Mesodermal cell (in vitro differentiated cells): ENCODE measurements around the gene TNS3.

ENCODE experiments used
- H3K27ac ChIP-seq: 2 replicates; pipeline ENCODE4 v1.7.0; 2013; ENCODE audit warnings: mild to moderate bottlenecking, low read depth, low read length, moderate library complexity; ENCODE audit not compliant: severe bottlenecking
- H3K36me3 ChIP-seq: 2 replicates; pipeline ENCODE4 v1.7.1; 2013; ENCODE audit warnings: mild to moderate bottlenecking, low read length, moderate library complexity; ENCODE audit not compliant: control insufficient read depth, insufficient read depth
- H3K4me1 ChIP-seq: one replicate; pipeline ENCODE4 v1.7.1; 2013; ENCODE audit warnings: mild to moderate bottlenecking, low read length; ENCODE audit not compliant: insufficient read depth, control insufficient read depth, poor library complexity, severe bottlenecking
- H3K4me3 ChIP-seq: 2 replicates; pipeline ENCODE4 v1.7.0; 2013; ENCODE audit warnings: low read length, control low read depth, mild to moderate bottlenecking; ENCODE audit not compliant: insufficient read depth, poor library complexity, severe bottlenecking; ENCODE audit errors: extremely low read depth
- H3K9me3 ChIP-seq: 2 replicates; pipeline ENCODE4 v1.7.1; 2013; ENCODE audit warnings: mild to moderate bottlenecking, low read length, moderate library complexity; ENCODE audit not compliant: control insufficient read depth
- WGBS, 2 experiments: methylation state at CpG; one replicate each; pipeline ENCODE4 v1.1.5; 2013; ENCODE audit warnings: missing lambda C conversion rate in 2 of 2; ENCODE audit not compliant: insufficient coverage in 2 of 2; 5-methylcytosine and 5-hydroxymethylcytosine counted together

The TNS3 gene

DNA sequence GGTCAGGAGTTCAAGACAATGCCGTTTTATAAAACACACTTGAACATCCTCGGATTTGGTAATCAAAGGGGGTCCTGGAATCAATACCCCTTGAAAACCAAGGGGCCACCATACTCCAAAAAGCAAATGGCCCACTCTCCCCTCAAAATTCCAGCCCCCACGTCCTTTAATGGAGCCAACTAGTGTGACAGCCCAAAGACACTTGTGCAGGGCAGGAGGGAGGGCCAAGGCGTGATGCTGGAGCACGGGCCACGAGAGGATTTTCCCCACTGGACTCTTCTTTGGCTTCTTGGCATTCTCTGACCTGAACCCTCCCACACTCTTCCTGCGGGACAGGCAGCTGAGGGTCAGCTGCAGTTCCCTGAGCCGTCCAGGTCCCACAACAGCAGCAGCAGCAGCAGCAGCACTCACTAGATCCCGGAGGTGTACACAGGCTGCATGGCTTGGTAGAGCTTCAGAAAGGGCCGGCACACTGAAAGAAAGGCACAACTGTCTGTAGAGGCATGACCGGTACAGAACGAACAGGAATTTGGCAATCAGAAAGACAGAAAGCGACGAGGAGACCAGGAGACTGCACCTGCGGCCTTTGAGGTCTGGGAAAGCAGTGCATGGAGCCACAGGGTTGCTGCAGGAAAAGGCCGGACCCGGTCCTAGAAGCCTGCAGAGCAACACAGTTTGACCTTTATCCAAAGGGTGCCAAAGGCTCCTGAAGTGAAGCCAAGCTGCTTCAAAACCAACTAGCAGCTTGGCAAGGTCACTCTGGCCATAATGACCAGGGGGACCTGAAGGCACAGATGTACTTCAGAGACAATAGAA is 168.2 kb downstream of the TNS3 start:
- Histone ChIP-seq H3K9me3 (no peaks in the 10 kb centered on the region), H3K4me3 (no peak overlapping the region), H3K27ac (no peak overlapping the region), H3K4me1 (no peaks in the 10 kb centered on the region), H3K36me3 (peaks cover 30% of the 10 kb centered on the region)
- WGBS, 2 experiments: 92 to 95% methylated on average over 14 to 17 of the region's 17 CpGs

DNA sequence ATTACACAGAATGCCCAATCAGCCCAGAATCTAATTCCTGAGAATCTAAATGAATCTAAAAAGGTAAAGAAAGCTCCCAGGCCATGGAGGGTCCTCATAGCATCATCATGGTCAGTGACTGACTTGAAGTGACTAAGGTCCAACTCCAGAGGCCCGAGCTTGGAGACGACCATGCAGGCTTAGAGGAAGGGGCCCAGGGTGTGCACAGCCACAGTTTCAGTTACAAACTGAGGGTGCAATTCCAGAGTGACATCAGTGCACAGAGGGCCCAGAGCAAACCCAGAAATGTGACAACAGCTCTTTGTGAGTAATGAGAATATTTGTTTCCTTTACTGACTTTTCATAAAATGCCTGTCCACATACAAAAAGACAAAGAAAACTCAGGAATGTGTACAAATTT is 170.0 kb downstream of the TNS3 start:
- H3K4me3 ChIP-seq: no peak overlapping the region
- H3K9me3 ChIP-seq: no peaks in the 10 kb centered on the region
- peaks cover 34% of the 10 kb centered on the region for H3K36me3 ChIP-seq
- H3K4me1 ChIP-seq: no peaks in the 10 kb centered on the region
- 96 to 100% methylated on average over 2 of the region's 2 CpGs for WGBS, 2 experiments
- H3K27ac ChIP-seq: no peak overlapping the region

DNA sequence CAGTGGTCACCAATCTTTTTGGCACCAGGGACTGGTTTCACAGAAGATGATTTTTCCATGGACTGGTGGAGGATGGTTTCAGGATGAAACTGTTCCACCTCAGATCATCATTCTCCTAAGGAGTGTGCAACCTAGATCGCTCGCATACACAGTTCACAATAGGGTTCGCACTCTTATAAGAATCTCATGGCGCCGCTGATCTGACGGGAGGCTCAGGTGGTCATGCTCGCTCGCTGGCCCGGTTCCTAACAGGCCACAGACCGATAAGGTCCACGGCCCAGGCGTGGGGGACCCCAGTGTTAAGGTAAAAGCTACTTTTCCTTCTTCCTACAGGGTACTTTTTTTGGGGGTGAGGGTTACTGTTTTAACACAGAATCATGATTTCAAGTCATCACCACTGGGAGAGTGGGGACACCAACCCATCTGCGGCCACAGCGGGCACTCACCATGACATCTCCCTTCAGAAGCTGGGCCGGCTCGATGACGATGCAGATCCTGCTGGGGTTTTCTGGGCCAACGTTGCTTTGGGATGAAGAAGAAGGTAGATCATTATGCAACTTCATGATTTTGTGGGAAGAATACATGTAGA is 170.5 kb downstream of the TNS3 start:
- Histone ChIP-seq H3K27ac (no peak overlapping the region), H3K9me3 (no peaks in the 10 kb centered on the region), H3K4me1 (no peaks in the 10 kb centered on the region), H3K4me3 (no peak overlapping the region), H3K36me3 (peaks cover 37% of the 10 kb centered on the region)
- WGBS, 2 experiments: 99% methylated on average over 9 to 12 of the region's 18 CpGs

DNA sequence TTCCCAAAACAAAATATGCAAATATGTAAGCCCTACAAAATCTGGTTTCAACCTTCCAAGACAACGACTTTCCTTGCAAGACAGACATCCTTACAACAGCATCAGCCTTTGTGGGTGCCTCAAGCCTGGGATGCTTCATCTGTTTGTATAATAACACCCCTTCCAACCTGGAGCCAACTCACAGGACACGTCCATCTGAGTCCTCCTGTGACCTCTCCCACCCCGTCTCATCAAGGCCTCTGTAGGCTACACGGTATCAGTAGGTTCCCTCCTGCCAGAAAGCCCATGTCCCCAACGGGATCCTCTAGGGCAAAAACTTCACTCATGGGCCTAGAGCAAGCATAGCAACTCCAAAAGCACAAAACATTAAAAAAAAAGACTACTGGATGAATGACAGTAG is 173.2 kb downstream of the TNS3 start:
- Histone ChIP-seq H3K4me3 (no peak overlapping the region), H3K4me1 (no peaks in the 10 kb centered on the region), H3K27ac (no peak overlapping the region), H3K9me3 (no peaks in the 10 kb centered on the region), H3K36me3 (peaks cover 31% of the 10 kb centered on the region)
- WGBS, 2 experiments: 84 to 90% methylated on average over 4 to 5 of the region's 5 CpGs

DNA sequence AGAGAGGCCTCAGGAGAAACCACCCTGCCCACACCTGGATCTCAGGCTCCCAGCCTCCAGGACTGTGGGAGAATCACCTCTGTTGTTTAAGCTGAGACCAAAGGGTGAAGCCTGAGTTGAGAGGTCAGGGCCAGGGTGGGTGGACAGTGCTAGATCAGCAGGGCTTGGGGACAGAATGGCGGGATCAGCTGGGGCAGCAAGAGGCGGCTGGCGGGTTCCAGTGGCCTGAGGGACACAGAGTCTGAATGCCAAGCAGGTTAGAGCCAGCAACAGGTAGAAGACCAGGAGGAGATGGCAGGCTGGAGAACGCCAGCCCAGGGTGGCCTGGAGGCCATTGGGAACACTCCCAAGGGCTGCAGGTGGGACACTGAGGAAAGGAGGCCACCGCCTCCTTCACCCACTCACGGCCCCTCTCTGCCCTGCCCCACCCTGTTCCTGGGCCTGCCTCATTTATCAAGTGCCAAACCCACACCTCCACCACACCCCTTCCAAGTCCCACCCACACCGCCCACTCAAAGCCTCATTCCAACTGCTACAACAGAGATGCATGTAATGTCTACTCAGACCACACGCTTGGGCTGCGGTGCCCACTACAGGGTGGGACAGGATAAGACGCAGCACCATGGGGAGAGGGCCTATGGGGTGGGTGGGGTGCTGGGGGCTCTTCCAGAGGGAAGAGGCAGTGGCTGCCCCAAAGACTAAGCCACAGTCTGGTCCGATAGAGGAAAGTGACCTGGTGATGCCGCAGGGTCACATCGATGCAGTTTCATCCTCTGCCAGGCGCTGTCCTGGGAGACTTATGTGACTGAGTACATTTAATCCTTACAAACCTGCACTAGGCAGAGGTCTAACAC is 173.9 kb downstream of the TNS3 start:
- no peaks in the 10 kb centered on the region for H3K9me3 ChIP-seq

DNA sequence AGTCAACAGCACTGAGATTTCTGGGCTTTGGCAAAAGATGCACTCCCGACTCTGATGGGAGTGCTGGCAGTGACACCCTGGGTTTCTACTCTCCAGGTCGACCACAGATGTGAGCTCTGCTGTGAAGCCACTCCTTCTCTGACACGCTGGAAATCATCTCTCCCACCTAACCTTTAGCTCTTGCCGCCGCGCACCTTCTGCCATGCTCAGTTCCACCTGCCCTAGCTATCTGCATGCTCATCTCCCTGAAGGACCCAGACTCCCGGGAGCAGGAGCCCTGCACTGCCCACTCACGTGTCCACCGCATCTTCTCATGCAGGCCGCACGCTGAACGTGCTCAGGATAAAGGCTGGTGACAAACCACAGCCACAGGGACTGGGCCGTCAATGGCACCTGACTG is 174.8 kb downstream of the TNS3 start:
- Histone ChIP-seq H3K27ac (no peak overlapping the region), H3K9me3 (no peaks in the 10 kb centered on the region), H3K4me1 (no peaks in the 10 kb centered on the region), H3K4me3 (no peak overlapping the region), H3K36me3 (peaks cover 26% of the 10 kb centered on the region)
- 93 to 94% methylated on average over 12 of the region's 13 CpGs for WGBS, 2 experiments

More for the DNA sequence above, 173.9 kb downstream of the TNS3 start:
- Histone ChIP-seq H3K36me3 (peaks cover 26% of the 10 kb centered on the region), H3K27ac (no peak overlapping the region), H3K4me1 (no peaks in the 10 kb centered on the region), H3K4me3 (no peak overlapping the region)
- 98 to 99% methylated on average over 9 to 11 of the region's 14 CpGs for WGBS, 2 experiments

DNA sequence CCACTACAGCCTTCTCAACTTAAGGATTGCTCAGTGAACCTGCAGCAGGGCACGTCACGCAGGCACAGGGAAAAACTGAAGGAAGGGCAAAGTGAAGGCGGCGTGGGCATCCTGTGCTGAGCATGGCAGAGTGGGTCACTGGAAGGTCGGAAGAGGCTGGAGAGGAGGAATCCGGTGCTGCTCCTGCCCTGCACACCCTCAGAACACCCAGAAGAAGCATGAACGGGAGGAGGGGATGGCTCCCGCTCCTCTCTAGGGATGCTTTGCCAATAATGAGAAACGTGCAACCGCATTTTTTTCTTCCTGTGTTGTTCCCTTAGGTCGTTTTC is 175.1 kb downstream of the TNS3 start:
- Histone ChIP-seq H3K4me3 (no peak overlapping the region), H3K9me3 (no peaks in the 10 kb centered on the region), H3K4me1 (no peaks in the 10 kb centered on the region), H3K27ac (no peak overlapping the region), H3K36me3 (peaks cover 23% of the 10 kb centered on the region)
- WGBS, 2 experiments: 90 to 92% methylated on average over 8 to 11 of the region's 11 CpGs

DNA sequence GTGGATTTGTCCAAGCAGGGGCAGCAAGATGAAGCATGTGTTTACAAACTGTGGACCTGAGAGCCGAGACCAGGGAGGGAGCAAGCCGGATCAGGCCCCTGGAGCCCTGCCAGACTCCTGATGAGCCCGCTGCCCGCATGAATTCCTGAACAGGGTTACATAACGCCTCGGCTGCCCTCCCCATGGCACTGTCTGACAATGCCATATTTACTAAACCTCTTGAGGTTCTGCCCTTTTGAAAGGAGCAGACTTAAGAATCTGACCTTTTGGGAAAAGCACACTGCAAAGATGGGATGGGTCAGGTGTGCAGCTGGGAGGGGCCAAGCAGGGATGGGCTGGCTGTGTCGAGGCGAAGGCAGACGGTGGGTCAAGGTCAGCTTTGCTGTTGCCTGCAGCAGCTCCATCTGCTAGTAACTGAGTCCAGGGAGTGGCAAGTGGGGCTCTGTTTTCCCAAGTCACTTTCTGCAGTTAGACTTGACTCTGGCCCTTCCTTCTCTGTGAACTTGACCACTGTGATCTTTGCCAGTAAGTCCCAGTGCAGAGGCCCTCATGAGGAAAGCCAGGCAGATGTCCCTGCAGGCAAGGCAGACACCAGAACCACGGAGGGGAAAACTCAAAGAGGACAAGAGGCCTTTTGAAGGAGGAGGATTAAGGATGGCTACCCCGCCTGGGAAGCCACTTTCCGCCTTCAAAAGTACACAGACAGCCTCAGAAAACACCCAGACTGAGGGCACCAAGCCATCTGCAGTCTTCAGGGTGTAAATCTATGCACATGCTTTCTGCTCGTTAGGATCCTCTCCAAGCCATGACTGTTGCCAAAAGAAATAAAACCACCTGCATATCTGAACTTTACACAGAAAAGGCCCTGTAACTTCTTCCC is 175.8 kb downstream of the TNS3 start:
- H3K36me3 ChIP-seq: peaks cover 17% of the 10 kb centered on the region
- H3K4me3 ChIP-seq: no peak overlapping the region
- no peaks in the 10 kb centered on the region for H3K4me1 ChIP-seq
- H3K27ac ChIP-seq: no peak overlapping the region
- WGBS, 2 experiments: 91 to 94% methylated on average over 8 to 11 of the region's 13 CpGs
- no peaks in the 10 kb centered on the region for H3K9me3 ChIP-seq

DNA sequence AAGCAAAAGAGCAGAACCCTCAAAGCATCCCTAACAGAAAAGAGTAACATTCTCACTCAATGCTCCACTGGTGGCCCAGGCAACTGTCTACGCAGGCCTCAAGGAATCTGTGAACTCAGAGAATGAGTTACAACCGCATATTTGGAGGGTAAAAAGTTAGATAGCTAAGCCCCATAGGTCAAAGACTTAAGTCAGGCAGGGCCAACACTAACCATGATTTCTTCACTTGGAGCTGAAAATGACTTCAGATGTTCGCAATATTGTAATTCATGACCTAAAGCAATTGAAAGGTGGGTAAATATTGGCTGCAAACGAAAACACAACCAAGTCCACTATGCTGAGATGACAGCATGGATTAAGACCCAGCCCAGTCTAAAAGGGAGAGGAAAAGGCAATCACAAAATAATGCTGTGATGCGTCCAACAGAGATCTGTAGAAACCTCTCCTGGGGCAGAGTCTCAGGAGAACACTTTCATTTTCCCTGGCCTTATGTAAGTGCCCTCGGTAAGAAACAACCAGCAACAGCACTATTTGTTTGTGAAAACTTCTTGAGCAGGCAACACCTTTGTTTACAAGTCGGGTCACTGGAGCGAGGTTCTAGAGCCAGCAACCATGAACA is 176.5 kb downstream of the TNS3 start:
- Histone ChIP-seq H3K27ac (no peak overlapping the region), H3K36me3 (peaks cover 19% of the 10 kb centered on the region), H3K4me1 (no peaks in the 10 kb centered on the region), H3K9me3 (no peaks in the 10 kb centered on the region), H3K4me3 (no peak overlapping the region)
- 96 to 97% methylated on average over 6 to 7 of the region's 8 CpGs for WGBS, 2 experiments

DNA sequence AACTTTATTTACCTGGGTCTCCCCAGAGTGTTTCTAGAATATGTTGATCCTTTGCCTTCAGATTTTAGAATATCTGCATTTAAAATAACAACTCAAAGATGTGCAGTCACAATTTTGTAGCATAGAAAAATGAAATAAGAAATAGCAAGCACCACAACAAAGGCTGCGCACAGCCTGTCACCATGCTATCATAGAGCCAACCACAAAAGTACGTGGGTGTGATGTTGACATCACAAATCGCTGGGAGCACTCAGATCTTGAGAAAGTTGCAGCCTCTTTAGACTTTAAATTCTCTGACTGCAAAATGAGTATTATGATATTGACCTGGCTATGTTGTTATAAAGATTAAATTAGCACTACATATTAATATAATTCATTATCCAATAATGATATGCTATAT is 177.9 kb downstream of the TNS3 start:
- no peak overlapping the region for H3K4me3 ChIP-seq
- no peaks in the 10 kb centered on the region for H3K4me1 ChIP-seq
- H3K36me3 ChIP-seq: peaks cover 24% of the 10 kb centered on the region
- H3K27ac ChIP-seq: no peak overlapping the region
- 80 to 93% methylated on average over 2 of the region's 3 CpGs for WGBS, 2 experiments
- no peaks in the 10 kb centered on the region for H3K9me3 ChIP-seq
